H1 (cell line): Measurements from ENCODE around the gene APOO. TPM values are rescaled to one million over a fixed set of nuclear protein-coding genes. Genes with fewer than 3 reads are reported as not detected.

Experiments
- TBP ChIP-seq: IDR thresholded peaks from 2 replicates; pipeline ENCODE4 v1.6.1; 2011; ENCODE audit warnings: low read depth, low read length, improper control_type of control experiment
- polyA plus RNA-seq, 7 experiments: library from polyadenylated mRNA; depleted of rRNA in 3 of 7; stranded (reverse) in 5 of 7; unstranded in 2 of 7; fragments of >200 nt in 5 of 7; fragments of 200-250 nt in 2 of 7; gene quantifications; 1 replicate in 5 of 7; 2 replicates in 1 of 7; 4 replicates in 1 of 7; pipeline versions ENCODE4 v1.2.1 to v1.2.3, GENCODE V29; 2011 to 2013; ENCODE audit warnings: missing spikeins in 2 of 7, mixed read lengths in 2 of 7
- total RNA-seq: library from RNA; stranded (reverse); fragmentation: NEBNext Ultra II Directional; extraction: Animal tissue kit (Norgen Biotek cat#: 25700); gene quantifications from 2 replicates; pipeline ENCODE4 v1.2.1, GENCODE V29; 2021
- TF ChIP-seq, protein P1 (sequence below): fragments of 300-600 bp; sonication (generic); IDR thresholded peaks from 2 replicates; pipeline ENCODE4 v1.7.1; 2012; ENCODE audit warnings: low read length, moderate library complexity, mild to moderate bottlenecking, inconsistent platforms; ENCODE audit not compliant: insufficient replicate concordance
- TF ChIP-seq, protein P2 (sequence below): IDR thresholded peaks from 2 replicates; pipeline ENCODE4 v1.6.1; 2012; ENCODE audit warnings: inconsistent platforms

Gene APOO
- total and polyA plus RNA-seq, 2 of the 8 experiments (the other 6 are each of a cell fraction or from before 2014, with no cell fraction given) = 25.7 to 45.0 TPM

DNA sequence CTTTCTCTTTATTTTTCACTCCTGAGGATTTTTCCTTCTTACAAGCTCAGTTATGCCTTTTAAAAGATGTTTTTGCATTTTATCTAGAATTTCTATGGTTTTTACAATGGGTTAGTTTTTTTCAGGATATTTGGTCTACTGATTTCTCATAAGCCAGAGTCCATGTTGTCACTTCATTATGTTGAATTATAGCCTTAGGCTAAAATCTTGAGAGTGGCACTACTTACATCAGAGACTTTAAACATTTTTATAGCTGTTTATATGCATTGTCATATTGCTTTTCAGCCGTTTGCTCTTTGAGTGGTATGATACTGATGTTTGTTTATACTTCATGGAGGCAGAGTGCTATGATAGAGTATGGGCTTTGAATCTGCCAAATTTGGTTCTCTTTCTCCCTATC lies 36.5 kb upstream of the APOO start (continued):
- TF ChIP-seq, protein P1, sequence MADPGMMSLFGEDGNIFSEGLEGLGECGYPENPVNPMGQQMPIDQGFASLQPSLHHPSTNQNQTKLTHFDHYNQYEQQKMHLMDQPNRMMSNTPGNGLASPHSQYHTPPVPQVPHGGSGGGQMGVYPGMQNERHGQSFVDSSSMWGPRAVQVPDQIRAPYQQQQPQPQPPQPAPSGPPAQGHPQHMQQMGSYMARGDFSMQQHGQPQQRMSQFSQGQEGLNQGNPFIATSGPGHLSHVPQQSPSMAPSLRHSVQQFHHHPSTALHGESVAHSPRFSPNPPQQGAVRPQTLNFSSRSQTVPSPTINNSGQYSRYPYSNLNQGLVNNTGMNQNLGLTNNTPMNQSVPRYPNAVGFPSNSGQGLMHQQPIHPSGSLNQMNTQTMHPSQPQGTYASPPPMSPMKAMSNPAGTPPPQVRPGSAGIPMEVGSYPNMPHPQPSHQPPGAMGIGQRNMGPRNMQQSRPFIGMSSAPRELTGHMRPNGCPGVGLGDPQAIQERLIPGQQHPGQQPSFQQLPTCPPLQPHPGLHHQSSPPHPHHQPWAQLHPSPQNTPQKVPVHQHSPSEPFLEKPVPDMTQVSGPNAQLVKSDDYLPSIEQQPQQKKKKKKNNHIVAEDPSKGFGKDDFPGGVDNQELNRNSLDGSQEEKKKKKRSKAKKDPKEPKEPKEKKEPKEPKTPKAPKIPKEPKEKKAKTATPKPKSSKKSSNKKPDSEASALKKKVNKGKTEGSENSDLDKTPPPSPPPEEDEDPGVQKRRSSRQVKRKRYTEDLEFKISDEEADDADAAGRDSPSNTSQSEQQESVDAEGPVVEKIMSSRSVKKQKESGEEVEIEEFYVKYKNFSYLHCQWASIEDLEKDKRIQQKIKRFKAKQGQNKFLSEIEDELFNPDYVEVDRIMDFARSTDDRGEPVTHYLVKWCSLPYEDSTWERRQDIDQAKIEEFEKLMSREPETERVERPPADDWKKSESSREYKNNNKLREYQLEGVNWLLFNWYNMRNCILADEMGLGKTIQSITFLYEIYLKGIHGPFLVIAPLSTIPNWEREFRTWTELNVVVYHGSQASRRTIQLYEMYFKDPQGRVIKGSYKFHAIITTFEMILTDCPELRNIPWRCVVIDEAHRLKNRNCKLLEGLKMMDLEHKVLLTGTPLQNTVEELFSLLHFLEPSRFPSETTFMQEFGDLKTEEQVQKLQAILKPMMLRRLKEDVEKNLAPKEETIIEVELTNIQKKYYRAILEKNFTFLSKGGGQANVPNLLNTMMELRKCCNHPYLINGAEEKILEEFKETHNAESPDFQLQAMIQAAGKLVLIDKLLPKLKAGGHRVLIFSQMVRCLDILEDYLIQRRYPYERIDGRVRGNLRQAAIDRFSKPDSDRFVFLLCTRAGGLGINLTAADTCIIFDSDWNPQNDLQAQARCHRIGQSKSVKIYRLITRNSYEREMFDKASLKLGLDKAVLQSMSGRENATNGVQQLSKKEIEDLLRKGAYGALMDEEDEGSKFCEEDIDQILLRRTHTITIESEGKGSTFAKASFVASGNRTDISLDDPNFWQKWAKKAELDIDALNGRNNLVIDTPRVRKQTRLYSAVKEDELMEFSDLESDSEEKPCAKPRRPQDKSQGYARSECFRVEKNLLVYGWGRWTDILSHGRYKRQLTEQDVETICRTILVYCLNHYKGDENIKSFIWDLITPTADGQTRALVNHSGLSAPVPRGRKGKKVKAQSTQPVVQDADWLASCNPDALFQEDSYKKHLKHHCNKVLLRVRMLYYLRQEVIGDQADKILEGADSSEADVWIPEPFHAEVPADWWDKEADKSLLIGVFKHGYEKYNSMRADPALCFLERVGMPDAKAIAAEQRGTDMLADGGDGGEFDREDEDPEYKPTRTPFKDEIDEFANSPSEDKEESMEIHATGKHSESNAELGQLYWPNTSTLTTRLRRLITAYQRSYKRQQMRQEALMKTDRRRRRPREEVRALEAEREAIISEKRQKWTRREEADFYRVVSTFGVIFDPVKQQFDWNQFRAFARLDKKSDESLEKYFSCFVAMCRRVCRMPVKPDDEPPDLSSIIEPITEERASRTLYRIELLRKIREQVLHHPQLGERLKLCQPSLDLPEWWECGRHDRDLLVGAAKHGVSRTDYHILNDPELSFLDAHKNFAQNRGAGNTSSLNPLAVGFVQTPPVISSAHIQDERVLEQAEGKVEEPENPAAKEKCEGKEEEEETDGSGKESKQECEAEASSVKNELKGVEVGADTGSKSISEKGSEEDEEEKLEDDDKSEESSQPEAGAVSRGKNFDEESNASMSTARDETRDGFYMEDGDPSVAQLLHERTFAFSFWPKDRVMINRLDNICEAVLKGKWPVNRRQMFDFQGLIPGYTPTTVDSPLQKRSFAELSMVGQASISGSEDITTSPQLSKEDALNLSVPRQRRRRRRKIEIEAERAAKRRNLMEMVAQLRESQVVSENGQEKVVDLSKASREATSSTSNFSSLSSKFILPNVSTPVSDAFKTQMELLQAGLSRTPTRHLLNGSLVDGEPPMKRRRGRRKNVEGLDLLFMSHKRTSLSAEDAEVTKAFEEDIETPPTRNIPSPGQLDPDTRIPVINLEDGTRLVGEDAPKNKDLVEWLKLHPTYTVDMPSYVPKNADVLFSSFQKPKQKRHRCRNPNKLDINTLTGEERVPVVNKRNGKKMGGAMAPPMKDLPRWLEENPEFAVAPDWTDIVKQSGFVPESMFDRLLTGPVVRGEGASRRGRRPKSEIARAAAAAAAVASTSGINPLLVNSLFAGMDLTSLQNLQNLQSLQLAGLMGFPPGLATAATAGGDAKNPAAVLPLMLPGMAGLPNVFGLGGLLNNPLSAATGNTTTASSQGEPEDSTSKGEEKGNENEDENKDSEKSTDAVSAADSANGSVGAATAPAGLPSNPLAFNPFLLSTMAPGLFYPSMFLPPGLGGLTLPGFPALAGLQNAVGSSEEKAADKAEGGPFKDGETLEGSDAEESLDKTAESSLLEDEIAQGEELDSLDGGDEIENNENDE = no peak
- TF ChIP-seq TBP = no peak
- TF ChIP-seq, protein P2, sequence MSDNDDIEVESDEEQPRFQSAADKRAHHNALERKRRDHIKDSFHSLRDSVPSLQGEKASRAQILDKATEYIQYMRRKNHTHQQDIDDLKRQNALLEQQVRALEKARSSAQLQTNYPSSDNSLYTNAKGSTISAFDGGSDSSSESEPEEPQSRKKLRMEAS = no peak
